ENCODE results near the gene GADL1.

DNA sequence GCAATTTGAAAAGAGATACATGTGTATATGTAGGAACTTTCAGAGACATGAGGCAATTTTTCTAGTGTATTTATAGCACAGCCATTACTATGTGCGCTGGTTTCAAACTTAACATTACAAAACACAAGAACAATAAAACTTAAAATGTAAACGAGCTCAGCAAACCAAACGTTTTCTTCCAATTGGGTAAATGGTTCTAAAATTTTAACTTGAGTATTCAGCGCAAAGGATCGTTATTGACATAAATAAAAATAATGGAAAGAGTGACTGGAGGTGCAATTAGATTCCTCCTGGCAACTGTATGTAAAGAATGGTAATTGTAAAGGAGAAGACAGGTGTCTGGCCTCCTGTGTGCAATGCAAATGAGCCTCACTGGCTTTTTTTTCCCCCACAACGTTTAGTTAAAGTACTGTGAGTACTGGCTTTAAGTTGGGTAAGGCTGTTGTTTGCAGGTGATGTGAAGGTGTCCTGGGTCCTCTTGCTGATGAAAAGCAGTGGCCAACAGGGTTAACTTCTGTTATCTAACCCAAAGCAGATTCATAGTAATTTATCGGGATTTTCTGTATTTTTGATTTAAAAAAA is 14.1 kb upstream of the GADL1 start:
- TF ChIP-seq, protein P1, sequence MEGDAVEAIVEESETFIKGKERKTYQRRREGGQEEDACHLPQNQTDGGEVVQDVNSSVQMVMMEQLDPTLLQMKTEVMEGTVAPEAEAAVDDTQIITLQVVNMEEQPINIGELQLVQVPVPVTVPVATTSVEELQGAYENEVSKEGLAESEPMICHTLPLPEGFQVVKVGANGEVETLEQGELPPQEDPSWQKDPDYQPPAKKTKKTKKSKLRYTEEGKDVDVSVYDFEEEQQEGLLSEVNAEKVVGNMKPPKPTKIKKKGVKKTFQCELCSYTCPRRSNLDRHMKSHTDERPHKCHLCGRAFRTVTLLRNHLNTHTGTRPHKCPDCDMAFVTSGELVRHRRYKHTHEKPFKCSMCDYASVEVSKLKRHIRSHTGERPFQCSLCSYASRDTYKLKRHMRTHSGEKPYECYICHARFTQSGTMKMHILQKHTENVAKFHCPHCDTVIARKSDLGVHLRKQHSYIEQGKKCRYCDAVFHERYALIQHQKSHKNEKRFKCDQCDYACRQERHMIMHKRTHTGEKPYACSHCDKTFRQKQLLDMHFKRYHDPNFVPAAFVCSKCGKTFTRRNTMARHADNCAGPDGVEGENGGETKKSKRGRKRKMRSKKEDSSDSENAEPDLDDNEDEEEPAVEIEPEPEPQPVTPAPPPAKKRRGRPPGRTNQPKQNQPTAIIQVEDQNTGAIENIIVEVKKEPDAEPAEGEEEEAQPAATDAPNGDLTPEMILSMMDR (IDR thresholded peaks at IDR 0.05) = no peak
- no peak for TF ChIP-seq POLR2A (IDR thresholded peaks at IDR 0.05)
